Breast epithelium (tissue), 4 donors: ENCODE results near the gene DLST. TPM values are rescaled to one million over a fixed set of nuclear protein-coding genes. Genes with fewer than 3 reads are reported as not detected.
A peak's percentile ranks its signal among the peaks of the same experiment; 100 is the strongest.

Experiments used
- DNase-seq, 2 donors: peaks; one replicate each; pipeline ENCODE4 v3.0.0-alpha.2; 2019; ENCODE audit warnings: low spot score in 2 of 2
- H3K27ac ChIP-seq, 2 donors: fragments of 200-600 bp; sonication (generic) in 1 of 2; one replicate each; pipeline ENCODE4 v1.5.1; 2016 to 2019; ENCODE audit warnings: mild to moderate bottlenecking in 1 of 2
- H3K27me3 ChIP-seq, 2 donors: fragments of 200-600 bp; sonication (generic) in 1 of 2; one replicate each; pipeline versions ENCODE4 v1.5.1 to v1.6.0; 2017 to 2019; ENCODE audit warnings: control low read depth in 1 of 2, mild to moderate bottlenecking in 1 of 2
- H3K36me3 ChIP-seq: fragments of 200-600 bp; one replicate; pipeline ENCODE4 v1.5.1; 2019
- H3K4me1 ChIP-seq, 2 donors: fragments of 200-600 bp; sonication (generic); one replicate each; pipeline ENCODE4 v1.5.1; 2016 to 2019; ENCODE audit warnings: control low read depth in 1 of 2
- H3K4me3 ChIP-seq, 3 donors: fragments of 200-600 bp; sonication (generic); 1 replicate in 2 of 3; 2 replicates in 1 of 3; pipeline ENCODE4 v1.5.1; 2016 to 2019; ENCODE audit warnings: mild to moderate bottlenecking in 3 of 3, moderate library complexity in 2 of 3
- H3K9me3 ChIP-seq, 2 donors: fragments of 200-600 bp; sonication (generic) in 1 of 2; one replicate each; pipeline ENCODE4 v1.5.1; 2016 to 2019; ENCODE audit warnings: control low read depth in 1 of 2
- CTCF ChIP-seq, 3 donors: fragments of 450-650 bp; IDR thresholded peaks; one replicate each; pipeline ENCODE4 v1.5.1; 2016 to 2017; ENCODE audit warnings: antibody characterized with exemption in 3 of 3, mild to moderate bottlenecking in 3 of 3, moderate library complexity in 3 of 3
- POLR2A ChIP-seq: fragments of 450-650 bp; IDR thresholded peaks from one replicate; pipeline ENCODE4 v1.6.1; 2016; ENCODE audit warnings: antibody characterized with exemption, mild to moderate bottlenecking, moderate library complexity
- POLR2AphosphoS5 ChIP-seq, 3 donors: sonication (generic); formaldehyde crosslinking; IDR thresholded peaks; one replicate each; pipeline ENCODE4 v1.6.1; 2017; ENCODE audit warnings: antibody characterized with exemption in 3 of 3
- intact Hi-C: fragments of 100-400 bp; cut with DNase I; formaldehyde crosslinking; loops from one replicate; pipeline ENCODE4 v1.15.1; 2023; ENCODE audit warnings: low total_unique reads
- total RNA-seq, 3 donors: library from RNA; depleted of rRNA; stranded (reverse); fragments of >200 nt; gene quantifications; one replicate each; pipeline ENCODE4 v1.1.0, GENCODE V29; 2016

DLST gene
- total RNA-seq, 3 donors from 2014 or later, result 73.4 to 104 (median 76.1) TPM

GRCh38 chr14:74898083-74898482 lies 16.4 kb downstream of the DLST start:
- Histone ChIP-seq H3K27ac (no peak overlapping the region), H3K36me3 (peaks cover 33% of the 10 kb centered on the region)
- intact Hi-C loops, result no loop called here

GRCh38 chr14:74898694-74899093 lies 17.0 kb downstream of the DLST start:
- TF ChIP-seq POLR2AphosphoS5 (IDR thresholded peaks at IDR 0.05), result no peak
- no peak for TF ChIP-seq POLR2A
- no peak for TF ChIP-seq CTCF (IDR thresholded peaks at IDR 0.05)
- Histone ChIP-seq H3K4me1 (no peaks in the 10 kb centered on the region), H3K27me3 (no peaks in the 10 kb centered on the region), H3K27ac (no peak overlapping the region), H3K4me3 (no peak overlapping the region), H3K9me3 (no peaks in the 10 kb centered on the region), H3K36me3 (peaks cover 30% of the 10 kb centered on the region)
- no peak for DNase-seq
- intact Hi-C loops, result no loop called here

More at GRCh38 chr14:74898083-74898482, 16.4 kb downstream of the DLST start:
- H3K9me3 ChIP-seq, result no peaks in the 10 kb centered on the region
- no peak overlapping the region for H3K4me3 ChIP-seq
- TF ChIP-seq POLR2A (no peak), CTCF (IDR thresholded peaks at IDR 0.05) (no peak), POLR2AphosphoS5 (IDR thresholded peaks at IDR 0.05) (no peak)
- no peaks in the 10 kb centered on the region for H3K27me3 ChIP-seq
- no peaks in the 10 kb centered on the region for H3K4me1 ChIP-seq
- no peak for DNase-seq

- no peak for TF ChIP-seq POLR2AphosphoS5 (IDR thresholded peaks at IDR 0.05)
- no peak for TF ChIP-seq CTCF (IDR thresholded peaks at IDR 0.05)
- no peak for TF ChIP-seq POLR2A
- no peak for DNase-seq
- Histone ChIP-seq H3K36me3 (peaks cover 15% of the 10 kb centered on the region), H3K27ac (no peak overlapping the region), H3K4me1 (no peaks in the 10 kb centered on the region), H3K27me3 (no peaks in the 10 kb centered on the region), H3K9me3 (no peaks in the 10 kb centered on the region), H3K4me3 (no peak overlapping the region)
- intact Hi-C loops, result no loop called here
Observed at GRCh38 chr14:74902941-74903705, 21.4 kb downstream of the DLST start.

GRCh38 chr14:74904635-74905503 lies 23.2 kb downstream of the DLST start:
- intact Hi-C loops, result no loop called here
- H3K4me3 ChIP-seq, result no peak overlapping the region
- DNase-seq, result no peak
- TF ChIP-seq POLR2A (no peak), CTCF (IDR thresholded peaks at IDR 0.05) (no peak), POLR2AphosphoS5 (IDR thresholded peaks at IDR 0.05) (no peak)
- H3K4me1 ChIP-seq, result no peaks in the 10 kb centered on the region
- H3K27me3 ChIP-seq, result no peaks in the 10 kb centered on the region
- H3K36me3 ChIP-seq, result peaks cover 5% of the 10 kb centered on the region
- no peaks in the 10 kb centered on the region for H3K9me3 ChIP-seq
- H3K27ac ChIP-seq, result no peak overlapping the region

GRCh38 chr14:74905595-74906142 lies 24.0 kb downstream of the DLST start:
- TF ChIP-seq CTCF (IDR thresholded peaks at IDR 0.05) (peak; percentile 83 to 91 (median 89)), POLR2AphosphoS5 (IDR thresholded peaks at IDR 0.05) (no peak)
- no peaks in the 10 kb centered on the region for H3K36me3 ChIP-seq
- no peaks in the 10 kb centered on the region for H3K4me1 ChIP-seq
- no peaks in the 10 kb centered on the region for H3K27me3 ChIP-seq
- peak overlapping the region in 1 of 2 donors; percentile 41 for H3K27ac ChIP-seq
- no peaks in the 10 kb centered on the region for H3K9me3 ChIP-seq
- intact Hi-C loops, result no loop called here
- no peak overlapping the region for H3K4me3 ChIP-seq
- DNase-seq, result peak in 1 of 2 donors; percentile 77
